ENCODE measurements around the gene PLPPR3.

- TF ChIP-seq CTCF (IDR thresholded peaks at IDR 0.05): no peak
- TF ChIP-seq POLR2A (IDR thresholded peaks at IDR 0.05): no peak
Observed at GRCh38 chr19:813219-814151, 8.3 kb downstream of the PLPPR3 start.

Measured in esophagus squamous epithelium (tissue), 4 donors.